GM19023 (cell line): Measurements from ENCODE around the gene TRNAU1AP.
"Not testable (repeated sequence)": the region's sequence is repeated elsewhere in the genome, so short reads cannot be mapped to it uniquely, and the experiment has no call there.

Experiments used
- ATAC-seq: cut with Tn5 transposase; IDR thresholded peaks from one replicate; pipeline ENCODE4 v1.9.1; 2021; ENCODE audit warnings: mild to moderate bottlenecking, moderate library complexity; ENCODE audit not compliant: unreplicated experiment

The TRNAU1AP gene

GRCh38 chr1:28552758-28553663, at the start of gene TRNAU1AP:
Gene TRNAU1AP (plus strand): TSS chr1:28553085. CDS start chr1:28553111, 26 bp downstream.
- ATAC-seq = peak; percentile 86

GRCh38 chr1:28503117-28503516, 49.8 kb upstream of the TRNAU1AP start:
- no peak for ATAC-seq

- ATAC-seq = peak; percentile 69
Measured at GRCh38 chr1:28505406-28506187, 47.3 kb upstream of the TRNAU1AP start, which contains the start of gene RCC1. Gene RCC1 (plus strand): TSS chr1:28506043. CDS start chr1:28529867, 23,824 bp downstream.

GRCh38 chr1:28506907-28507246, 46.0 kb upstream of the TRNAU1AP start:
- no peak for ATAC-seq

GRCh38 chr1:28507247-28507645, 45.6 kb upstream of the TRNAU1AP start:
- ATAC-seq = no peak

- ATAC-seq = no peak
Measured at GRCh38 chr1:28507646-28508434, 45.0 kb upstream of the TRNAU1AP start.

GRCh38 chr1:28508435-28508754, 44.5 kb upstream of the TRNAU1AP start:
- ATAC-seq = no peak

GRCh38 chr1:28509705-28510272, 43.1 kb upstream of the TRNAU1AP start:
- no peak for ATAC-seq

GRCh38 chr1:28510273-28510969, 42.5 kb upstream of the TRNAU1AP start:
- no peak for ATAC-seq

- ATAC-seq = no peak
Measured at GRCh38 chr1:28510970-28511440, 41.9 kb upstream of the TRNAU1AP start.

GRCh38 chr1:28512058-28512611, 40.8 kb upstream of the TRNAU1AP start:
- no peak for ATAC-seq

GRCh38 chr1:28514445-28514933, 38.4 kb upstream of the TRNAU1AP start:
- not testable (repeated sequence) for ATAC-seq

GRCh38 chr1:28516518-28516956, 36.3 kb upstream of the TRNAU1AP start:
- ATAC-seq = no peak

GRCh38 chr1:28517649-28517999, 35.3 kb upstream of the TRNAU1AP start:
- peak; percentile 11 for ATAC-seq

GRCh38 chr1:28518000-28518744, 34.7 kb upstream of the TRNAU1AP start:
- ATAC-seq = peak; percentile 65

- ATAC-seq = no peak
Measured at GRCh38 chr1:28518745-28519341, 34.0 kb upstream of the TRNAU1AP start.

GRCh38 chr1:28519946-28520725, 32.7 kb upstream of the TRNAU1AP start:
- ATAC-seq = no peak

GRCh38 chr1:28520796-28521195, 32.1 kb upstream of the TRNAU1AP start:
- not testable (repeated sequence) for ATAC-seq
